Esophagus squamous epithelium (tissue), 5 donors: ENCODE data around the gene TP53I13. TPM values are rescaled to one million over a fixed set of nuclear protein-coding genes. Genes with fewer than 3 reads are reported as not detected.

Source experiments
- DNase-seq: peaks from one replicate; lab custom pipeline; 2025; lab: John Stamatoyannopoulos, UW
- H3K27ac ChIP-seq, 4 donors: fragments of 200-600 bp; sonication (generic); one replicate each; pipeline ENCODE4 v1.5.1; 2016 to 2019; ENCODE audit warnings: mild to moderate bottlenecking in 1 of 4
- H3K27me3 ChIP-seq, 4 donors: fragments of 200-600 bp; sonication (generic); 1 replicate in 3 of 4; 2 replicates in 1 of 4; pipeline versions ENCODE4 v1.5.1 to v1.6.0; 2017 to 2021; ENCODE audit warnings: antibody characterized with exemption in 1 of 4
- H3K36me3 ChIP-seq, 3 donors: fragments of 200-600 bp; sonication (generic); one replicate each; pipeline ENCODE4 v1.5.1; 2016 to 2019
- H3K4me1 ChIP-seq, 3 donors: fragments of 200-600 bp; sonication (generic); one replicate each; pipeline ENCODE4 v1.5.1; 2017 to 2019
- H3K4me3 ChIP-seq, 4 donors: fragments of 200-600 bp; sonication (generic); 1 replicate in 3 of 4; 2 replicates in 1 of 4; pipeline ENCODE4 v1.5.1; 2016 to 2019; ENCODE audit warnings: mild to moderate bottlenecking in 2 of 4, moderate library complexity in 1 of 4
- H3K9me3 ChIP-seq, 3 donors: fragments of 200-600 bp; sonication (generic); one replicate each; pipeline ENCODE4 v1.5.1; 2016 to 2019
- CTCF ChIP-seq, 6 experiments: fragments of 450-650 bp in 4 of 6; fragments of 200-600 bp in 2 of 6; sonication (generic) in 2 of 6; IDR thresholded peaks; one replicate each; pipeline ENCODE4 v1.5.1; 2016 to 2019; ENCODE audit warnings: antibody characterized with exemption in 6 of 6, mild to moderate bottlenecking in 4 of 6, moderate library complexity in 4 of 6
- POLR2A ChIP-seq, 4 donors: fragments of 450-650 bp; IDR thresholded peaks; one replicate each; pipeline ENCODE4 v1.6.1; 2017; ENCODE audit warnings: antibody characterized with exemption in 4 of 4, mild to moderate bottlenecking in 4 of 4, moderate library complexity in 3 of 4
- WGBS, 2 donors: methylation state at CpG; one replicate each; pipeline ENCODE4 v1.1.5; 2018; 5-methylcytosine and 5-hydroxymethylcytosine counted together
- intact Hi-C: fragments of 100-400 bp; cut with DNase I; formaldehyde crosslinking; loops from one replicate; pipeline ENCODE4 v1.15.0; 2022
- total RNA-seq, 4 donors: library from RNA; depleted of rRNA; stranded (reverse); fragments of >200 nt; gene quantifications; one replicate each; pipeline ENCODE4 v1.1.0, GENCODE V29; 2016
- donor health status: DM: yes; HTN: yes; CAD: no.

The TP53I13 gene
- total RNA-seq, 4 donors from 2014 or later, result 11.8 to 34.9 (median 21.8) TPM

- intact Hi-C loops, result no loop called here
- Histone ChIP-seq H3K4me1 (peaks cover 32 to 70% (median 39%) of the 10 kb centered on the region in 3 donors), H3K27me3 (no peaks in the 10 kb centered on the region), H3K27ac (no peak overlapping the region), H3K36me3 (no peaks in the 10 kb centered on the region), H3K4me3 (no peak overlapping the region), H3K9me3 (no peaks in the 10 kb centered on the region)
- DNase-seq, result no peak
- TF ChIP-seq CTCF (IDR thresholded peaks at IDR 0.05), result no peak
- WGBS, 2 donors, result 72 to 91% methylated on average over 3 to 6 of the region's 7 CpGs
Observed at GRCh38 chr17:29595107-29595942, 26.8 kb downstream of the TP53I13 start.

GRCh38 chr17:29595943-29596774 lies 27.7 kb downstream of the TP53I13 start:
- TF ChIP-seq CTCF (IDR thresholded peaks at IDR 0.05), result no peak
- no peak for TF ChIP-seq POLR2A (IDR thresholded peaks at IDR 0.05)
- no peaks in the 10 kb centered on the region for H3K9me3 ChIP-seq
- WGBS, 2 donors, result 81 to 100% methylated on average over 4 to 10 of the region's 12 CpGs
- no peak for DNase-seq
- no peaks in the 10 kb centered on the region for H3K27me3 ChIP-seq
- intact Hi-C loops, result no loop called here
- peaks cover 24 to 62% (median 30%) of the 10 kb centered on the region in 3 donors for H3K4me1 ChIP-seq
- no peaks in the 10 kb centered on the region for H3K36me3 ChIP-seq
- no peak overlapping the region for H3K27ac ChIP-seq
- H3K4me3 ChIP-seq, result no peak overlapping the region

- 33 to 66% methylated on average over 3 to 7 of the region's 9 CpGs for whole genome bisulfite sequencing, 2 donors
- Histone ChIP-seq H3K27ac (no peak overlapping the region), H3K4me1 (peaks cover 18 to 55% (median 24%) of the 10 kb centered on the region in 3 donors), H3K4me3 (no peak overlapping the region), H3K36me3 (no peaks in the 10 kb centered on the region), H3K27me3 (no peaks in the 10 kb centered on the region), H3K9me3 (no peaks in the 10 kb centered on the region)
- DNase-seq, result no peak
- TF ChIP-seq CTCF (IDR thresholded peaks at IDR 0.05) (no peak), POLR2A (IDR thresholded peaks at IDR 0.05) (no peak)
- intact Hi-C loops, result no loop called here
Observed at GRCh38 chr17:29596811-29597210, 28.3 kb downstream of the TP53I13 start.

GRCh38 chr17:29597361-29598172 lies 29.1 kb downstream of the TP53I13 start:
- Histone ChIP-seq H3K27ac (no peak overlapping the region), H3K4me3 (no peak overlapping the region), H3K4me1 (peaks cover 10 to 48% (median 16%) of the 10 kb centered on the region in 3 donors), H3K27me3 (no peaks in the 10 kb centered on the region), H3K9me3 (no peaks in the 10 kb centered on the region), H3K36me3 (no peaks in the 10 kb centered on the region)
- TF ChIP-seq CTCF (IDR thresholded peaks at IDR 0.05) (no peak), POLR2A (IDR thresholded peaks at IDR 0.05) (no peak)
- WGBS, 2 donors, result 52 to 67% methylated on average over 3 to 8 of the region's 13 CpGs
- DNase-seq, result no peak
- intact Hi-C loops, result no loop called here
